Activated CD4-positive, alpha-beta T cell treated with anti-CD3 and anti-CD28 coated beads for 36 hours (primary cell): ENCODE data around the gene TNRC6A. TPM values are rescaled to one million over a fixed set of nuclear protein-coding genes. Genes with fewer than 3 reads are reported as not detected.
A peak's percentile ranks its signal among the peaks of the same experiment; 100 is the strongest.

Source experiments
- ATAC-seq: fragments of 200-7000 bp; cut with Tn5 transposase; one replicate; pipeline ENCODE4 v1.10.0; 2021; ENCODE audit warnings: mild to moderate bottlenecking, moderate library complexity
- CTCF ChIA-PET: fragments of 350-600 bp; sonication (Branson Sonifier 250); formaldehyde crosslinking; loops from one replicate; lab custom pipeline; 2021; ENCODE audit warnings: antibody characterized with exemption; lab: Charles Lee
- POLR2A ChIA-PET: fragments of 350-600 bp; sonication (Branson Sonifier 250); formaldehyde crosslinking; loops from one replicate; lab custom pipeline; 2021; ENCODE audit warnings: antibody characterized with exemption, inconsistent platforms; lab: Charles Lee
- DNase-seq: peaks from one replicate; pipeline ENCODE4 v3.0.0-alpha.2; 2020
- H3K27ac Mint-ChIP-seq: one replicate; pipeline ENCODE4 v1.8.0; 2021; ENCODE audit warnings: mixed read lengths
- H3K27me3 Mint-ChIP-seq: one replicate; pipeline ENCODE4 v1.8.0; 2021; ENCODE audit warnings: mixed read lengths
- H3K36me3 Mint-ChIP-seq: one replicate; pipeline ENCODE4 v1.8.0; 2021; ENCODE audit warnings: low read depth, mixed read lengths
- H3K4me1 Mint-ChIP-seq: one replicate; pipeline ENCODE4 v1.8.0; 2021; ENCODE audit warnings: mixed read lengths
- H3K4me3 Mint-ChIP-seq: one replicate; pipeline ENCODE4 v1.8.0; 2021; ENCODE audit warnings: mild to moderate bottlenecking, moderate library complexity, mixed read lengths
- H3K9me3 Mint-ChIP-seq: one replicate; pipeline ENCODE4 v1.8.0; 2021; ENCODE audit warnings: low read depth, mixed read lengths
- intact Hi-C, 2 experiments: fragments of 100-400 bp; cut with DNase I in 1 of 2; cut with micrococcal nuclease in 1 of 2; formaldehyde crosslinking; loops; one replicate each; pipeline versions ENCODE4 v1.14.2 to v1.15.1; 2022 to 2024; cut with DNase I, micrococcal nuclease
- total RNA-seq, 2 experiments: library from RNA; stranded (reverse); gene quantifications; one replicate each; pipeline ENCODE4 v1.2.3, GENCODE V29; 2021

Gene TNRC6A
- total RNA-seq, 2 experiments from 2014 or later = 34.6 to 46.1 TPM

- peaks cover 29% of the 10 kb centered on the region for H3K36me3 Mint-ChIP-seq
- POLR2A ChIA-PET = interaction anchor here (0.8 kb wide), 1 partner anchor 24 kb away, joined by 3 read pairs; no protein-coding TSS in a partner anchor
- no peak for DNase-seq
- intact Hi-C loops = loop anchor here (1.0 to 5.0 kb wide), 5 partner anchors 20 to 528 kb away; partner anchors contain the start of genes ARHGAP17 (in 1 of the 2), LCMT1 (in 1 of the 2), RBBP6 (in 1 of the 2) and ZKSCAN2 (in 1 of the 2)
- H3K4me1 Mint-ChIP-seq = peaks cover 40% of the 10 kb centered on the region
- H3K27me3 Mint-ChIP-seq = no peaks in the 10 kb centered on the region
- CTCF ChIA-PET = interaction anchor here (2.0 kb wide), 1 partner anchor 19 kb away, joined by 5 read pairs; no protein-coding TSS in a partner anchor
- no peaks in the 10 kb centered on the region for H3K9me3 Mint-ChIP-seq
- ATAC-seq = peak; percentile 7
- H3K27ac Mint-ChIP-seq = peak overlapping the region; percentile 90
- H3K4me3 Mint-ChIP-seq = peak overlapping the region; percentile 77
These were observed 584 bp upstream of the TNRC6A start for GRCh38 chr16:24728891-24729242.

- Mint-ChIP-seq H3K9me3 (no peaks in the 10 kb centered on the region), H3K4me3 (peak overlapping the region; percentile 99), H3K36me3 (peaks cover 33% of the 10 kb centered on the region), H3K27ac (peak overlapping the region; percentile 99), H3K27me3 (no peaks in the 10 kb centered on the region), H3K4me1 (peaks cover 49% of the 10 kb centered on the region)
- ChIA-PET CTCF (interaction anchor here (0.6 to 1.5 kb wide), 7 partner anchors 9 to 836 kb away, joined by 3 to 6 read pairs (median 4); no protein-coding TSS in a partner anchor), POLR2A (interaction anchor here (0.8 to 1.5 kb wide), 4 partner anchors 18 to 187 kb away, joined by 3 to 10 read pairs (median 6); no protein-coding TSS in a partner anchor)
- intact Hi-C loops = loop anchor here (1.0 to 5.0 kb wide), 8 partner anchors 19 to 527 kb away; partner anchors contain the start of genes ARHGAP17 (in 1 of the 2), LCMT1 (in 1 of the 2), RBBP6 (in 1 of the 2) and ZKSCAN2 (in 1 of the 2)
- DNase-seq (peak; percentile 63), ATAC-seq (peak; percentile 28)
These were observed 732 bp downstream of the TNRC6A start for GRCh38 chr16:24729951-24730815.

GRCh38 chr16:24730914-24731313 lies 1.5 kb downstream of the TNRC6A start:
- intact Hi-C loops = loop anchor here (1.0 to 5.0 kb wide), 3 partner anchors 22 to 189 kb away; no protein-coding TSS in a partner anchor
- Mint-ChIP-seq H3K27me3 (no peaks in the 10 kb centered on the region), H3K4me1 (peaks cover 54% of the 10 kb centered on the region), H3K4me3 (peak overlapping the region; percentile 99), H3K9me3 (no peaks in the 10 kb centered on the region), H3K27ac (peak overlapping the region; percentile 81), H3K36me3 (peaks cover 36% of the 10 kb centered on the region)
- ChIA-PET CTCF (interaction anchor here (0.6 to 1.5 kb wide), 7 partner anchors 9 to 837 kb away, joined by 3 to 6 read pairs (median 4); no protein-coding TSS in a partner anchor), POLR2A (interaction anchor here (0.6 to 1.5 kb wide), 5 partner anchors 17 to 188 kb away, joined by 3 to 10 read pairs (median 4); no protein-coding TSS in a partner anchor)
- ATAC-seq = no peak
- no peak for DNase-seq

DNA sequence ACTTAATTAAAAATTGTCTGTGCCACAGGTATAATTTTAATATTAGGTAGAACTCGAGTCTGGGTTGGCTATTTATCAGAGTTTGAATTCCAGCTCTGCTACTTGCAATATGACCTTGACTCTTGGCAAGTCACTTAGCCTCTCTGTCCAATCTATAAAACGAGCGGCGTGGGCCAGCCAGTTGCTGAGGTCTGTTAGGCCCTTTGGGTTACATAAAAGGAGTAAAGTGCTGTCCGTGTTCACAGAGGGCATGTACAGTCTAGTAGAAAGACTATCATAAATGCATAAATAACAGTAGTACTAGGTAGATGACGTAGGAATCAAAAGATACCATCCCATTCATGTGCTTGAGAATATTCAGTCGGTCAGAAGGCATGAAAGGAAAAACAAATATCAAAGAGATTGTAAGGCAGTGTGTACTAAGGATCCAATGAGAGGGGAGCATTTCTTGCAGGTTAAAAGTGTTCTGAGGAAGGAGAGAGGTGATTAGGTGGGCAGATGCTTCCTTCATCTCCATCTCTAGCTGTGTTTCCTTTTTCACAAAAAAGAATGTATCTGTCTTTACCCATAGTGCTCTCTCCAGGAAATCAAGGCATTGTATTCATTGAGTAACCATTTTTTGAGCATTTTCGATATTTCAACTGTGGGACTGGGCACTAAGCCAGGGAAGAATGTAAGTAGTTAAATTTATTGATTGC lies 2.4 kb downstream of the TNRC6A start:
- CTCF ChIA-PET = interaction anchor here (0.7 to 1.5 kb wide), 2 partner anchors 10 to 21 kb away, joined by 3 to 5 read pairs; no protein-coding TSS in a partner anchor
- Mint-ChIP-seq H3K27ac (peak overlapping the region; percentile 28), H3K9me3 (no peaks in the 10 kb centered on the region), H3K27me3 (no peaks in the 10 kb centered on the region), H3K36me3 (peaks cover 40% of the 10 kb centered on the region), H3K4me1 (peaks cover 64% of the 10 kb centered on the region), H3K4me3 (peak overlapping the region; percentile 4)
- ATAC-seq (no peak), DNase-seq (no peak)
- POLR2A ChIA-PET = interaction anchor here (0.6 kb wide), 1 partner anchor 16 kb away, joined by 3 read pairs; no protein-coding TSS in a partner anchor
- intact Hi-C loops = loop anchor here in 1 of 2 experiments (1.0 to 5.0 kb wide), 3 partner anchors 12 to 190 kb away; no protein-coding TSS in a partner anchor

DNA sequence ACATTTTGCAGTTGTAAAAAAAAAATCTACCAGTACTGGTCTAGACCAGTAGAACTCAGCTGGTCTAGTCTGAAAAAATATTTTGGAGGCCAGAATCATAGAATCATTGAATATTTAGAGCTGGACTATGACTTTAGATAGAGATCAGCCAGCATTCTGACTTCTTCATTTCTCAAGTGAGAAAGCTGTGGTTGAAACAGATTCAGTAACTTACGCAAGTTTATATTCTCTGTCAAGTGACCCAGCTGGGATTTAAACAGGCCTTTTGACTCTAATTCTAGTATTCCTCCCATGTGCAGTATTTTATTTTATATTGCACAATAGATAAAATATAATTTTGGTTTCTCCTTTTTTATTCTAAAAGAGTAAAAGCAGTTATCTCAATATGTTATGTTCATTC lies 4.9 kb downstream of the TNRC6A start:
- POLR2A ChIA-PET = interaction anchor here (0.6 kb wide), 1 partner anchor 297 kb away, joined by 3 read pairs; no protein-coding TSS in a partner anchor
- Mint-ChIP-seq H3K36me3 (peaks cover 44% of the 10 kb centered on the region), H3K9me3 (no peaks in the 10 kb centered on the region), H3K27ac (no peak overlapping the region), H3K4me1 (peaks cover 80% of the 10 kb centered on the region), H3K4me3 (no peak overlapping the region), H3K27me3 (no peaks in the 10 kb centered on the region)
- intact Hi-C loops = loop anchor here in 1 of 2 experiments (5.0 kb wide), 2 partner anchors 38 to 192 kb away; no protein-coding TSS in a partner anchor
- CTCF ChIA-PET = interaction anchor here (1.2 to 1.5 kb wide), 3 partner anchors 8 to 16 kb away, joined by 3 to 5 read pairs (median 5); no protein-coding TSS in a partner anchor
- DNase-seq (no peak), ATAC-seq (no peak)

DNA sequence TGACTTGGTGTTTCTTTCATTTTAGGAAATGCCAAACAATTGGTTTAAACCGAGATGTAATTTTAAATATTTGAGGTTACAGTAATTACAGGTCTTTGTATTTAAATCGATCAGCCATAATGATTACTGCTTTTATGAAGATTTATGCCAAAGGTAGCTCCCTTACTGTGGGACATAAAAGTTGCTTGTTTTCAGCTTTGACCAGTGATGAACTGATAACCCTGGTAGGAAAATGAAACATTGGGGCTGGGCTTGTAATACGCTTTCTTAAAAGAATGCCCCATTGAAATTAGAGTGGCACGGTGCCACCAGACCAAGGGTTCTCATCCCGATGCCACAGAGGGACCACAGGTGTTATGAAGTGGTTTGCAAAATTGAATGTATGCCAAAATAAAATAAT lies 7.3 kb downstream of the TNRC6A start:
- Mint-ChIP-seq H3K9me3 (no peaks in the 10 kb centered on the region), H3K27ac (no peak overlapping the region), H3K4me3 (no peak overlapping the region), H3K27me3 (no peaks in the 10 kb centered on the region), H3K4me1 (peaks cover 90% of the 10 kb centered on the region), H3K36me3 (peaks cover 41% of the 10 kb centered on the region)
- ATAC-seq (no peak), DNase-seq (no peak)
- intact Hi-C loops = no loop called here
- POLR2A ChIA-PET = no interaction called here
- CTCF ChIA-PET = interaction anchor here (1.2 kb wide), 2 partner anchors 15 to 18 kb away, joined by 3 to 4 read pairs; no protein-coding TSS in a partner anchor

DNA sequence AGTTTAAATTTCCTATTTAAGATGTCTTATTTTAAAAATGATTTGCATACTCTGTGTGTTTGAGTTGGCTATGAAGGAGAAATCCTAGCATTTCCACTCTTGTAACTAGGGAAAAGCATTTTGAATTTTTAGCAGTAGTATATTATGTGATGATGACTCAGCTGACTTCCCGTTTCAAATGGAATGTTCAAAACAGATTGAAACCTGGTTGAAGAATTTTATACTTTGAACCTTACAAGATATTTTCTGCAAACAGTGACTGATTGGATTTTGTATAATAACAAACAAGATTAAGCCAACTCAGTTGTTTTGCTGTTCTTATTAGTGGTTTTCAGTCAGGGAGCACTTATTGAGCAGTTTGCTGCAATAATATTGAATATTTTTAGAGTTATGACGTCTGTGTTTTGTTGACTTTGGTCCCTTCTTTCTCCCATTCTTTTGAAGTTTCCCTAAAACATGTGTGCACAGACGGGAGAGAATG lies 8.0 kb downstream of the TNRC6A start:
- no peaks in the 10 kb centered on the region for H3K9me3 Mint-ChIP-seq
- no peak overlapping the region for H3K27ac Mint-ChIP-seq
- intact Hi-C loops = no loop called here
- ATAC-seq = no peak
- no peaks in the 10 kb centered on the region for H3K27me3 Mint-ChIP-seq
- CTCF ChIA-PET = interaction anchor here (0.5 to 1.2 kb wide), 3 partner anchors 14 to 85 kb away, joined by 3 to 4 read pairs (median 3); no protein-coding TSS in a partner anchor
- no peak overlapping the region for H3K4me3 Mint-ChIP-seq
- DNase-seq = no peak
- peaks cover 39% of the 10 kb centered on the region for H3K36me3 Mint-ChIP-seq
- POLR2A ChIA-PET = no interaction called here
- H3K4me1 Mint-ChIP-seq = peaks cover 90% of the 10 kb centered on the region

DNA sequence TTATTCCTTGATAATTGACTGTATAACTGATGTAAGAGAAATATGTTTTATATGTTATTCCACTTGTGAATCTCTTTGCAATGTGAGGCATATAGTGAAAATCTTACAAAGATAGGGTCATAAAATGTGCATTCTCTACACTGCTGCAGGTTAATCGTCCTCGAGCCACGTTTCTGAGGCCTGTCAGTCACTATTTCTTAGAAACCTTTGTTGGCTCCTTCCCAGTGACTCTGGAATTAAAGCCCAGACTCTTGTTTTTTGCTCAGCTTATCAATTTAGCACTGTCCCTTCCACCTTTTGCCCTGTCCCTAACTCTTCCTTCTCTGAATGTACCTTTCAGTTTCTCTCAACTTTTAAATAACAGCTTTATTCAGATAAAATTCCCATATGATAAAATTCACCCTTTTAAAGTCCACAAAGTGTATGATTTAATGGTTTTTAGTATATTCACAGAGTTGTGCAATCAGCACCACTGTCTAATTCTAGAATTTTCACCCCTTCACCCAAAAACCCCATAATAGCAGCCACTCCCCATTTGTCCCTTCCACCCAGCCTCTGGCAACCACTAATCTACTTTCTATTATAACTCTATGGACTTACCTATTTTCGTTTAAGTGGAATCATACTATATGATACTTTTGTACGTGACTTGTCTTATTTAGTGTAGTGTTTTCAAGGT lies 8.6 kb downstream of the TNRC6A start:
- Mint-ChIP-seq H3K4me1 (peaks cover 91% of the 10 kb centered on the region), H3K27ac (peak overlapping the region; percentile 43), H3K4me3 (no peak overlapping the region), H3K27me3 (no peaks in the 10 kb centered on the region), H3K9me3 (no peaks in the 10 kb centered on the region), H3K36me3 (peaks cover 36% of the 10 kb centered on the region)
- no peak for DNase-seq
- ChIA-PET CTCF (interaction anchor here (0.5 to 1.2 kb wide), 2 partner anchors 17 to 84 kb away, joined by 3 to 4 read pairs; no protein-coding TSS in a partner anchor), POLR2A (no interaction called here)
- intact Hi-C loops = no loop called here
- no peak for ATAC-seq

DNA sequence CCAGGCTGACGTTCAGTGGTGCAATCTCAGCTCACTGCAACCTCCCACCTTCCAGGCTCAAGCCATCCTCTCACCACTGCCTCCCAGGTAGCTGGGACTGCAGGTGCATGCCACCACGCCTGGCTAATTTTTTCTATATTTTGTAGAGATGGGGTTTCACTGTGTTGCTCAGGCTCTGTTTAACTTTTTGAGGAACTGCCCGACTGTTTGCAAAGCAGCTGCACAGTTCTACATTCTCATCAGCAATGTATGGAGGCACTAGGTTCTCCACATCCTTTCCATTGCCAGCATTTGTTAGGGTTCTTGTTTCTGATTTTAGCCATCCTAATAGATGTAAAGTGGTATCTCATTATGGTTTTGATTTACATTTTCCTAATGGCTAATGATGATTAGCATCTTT lies 9.4 kb downstream of the TNRC6A start:
- CTCF ChIA-PET = interaction anchor here (1.1 to 1.7 kb wide), 4 partner anchors 8 to 28 kb away, joined by 3 to 4 read pairs (median 3); no protein-coding TSS in a partner anchor
- POLR2A ChIA-PET = no interaction called here
- peaks cover 90% of the 10 kb centered on the region for H3K4me1 Mint-ChIP-seq
- peaks cover 30% of the 10 kb centered on the region for H3K36me3 Mint-ChIP-seq
- no peak overlapping the region for H3K27ac Mint-ChIP-seq
- H3K9me3 Mint-ChIP-seq = no peaks in the 10 kb centered on the region
- ATAC-seq (no peak), DNase-seq (no peak)
- intact Hi-C loops = no loop called here
- H3K27me3 Mint-ChIP-seq = no peaks in the 10 kb centered on the region
- no peak overlapping the region for H3K4me3 Mint-ChIP-seq

- Mint-ChIP-seq H3K36me3 (peaks cover 32% of the 10 kb centered on the region), H3K4me1 (peaks cover 94% of the 10 kb centered on the region), H3K4me3 (no peak overlapping the region), H3K9me3 (no peaks in the 10 kb centered on the region), H3K27ac (no peak overlapping the region), H3K27me3 (no peaks in the 10 kb centered on the region)
- CTCF ChIA-PET = interaction anchor here (1.1 to 1.6 kb wide), 3 partner anchors 11 to 54 kb away, joined by 4 to 5 read pairs (median 5); no protein-coding TSS in a partner anchor
- ATAC-seq (no peak), DNase-seq (no peak)
- POLR2A ChIA-PET = no interaction called here
- intact Hi-C loops = no loop called here
These were observed 12.4 kb downstream of the TNRC6A start for GRCh38 chr16:24741862-24742261.
